IPS-20b (cell line): ENCODE results near the gene IER3.
"Not testable (repeated sequence)": the region's sequence is repeated elsewhere in the genome, so short reads cannot be mapped to it uniquely, and the experiment has no call there.

Source experiments
- H3K27ac ChIP-seq: one replicate; pipeline ENCODE4 v1.5.1; 2013; ENCODE audit warnings: low read length
- H3K27me3 ChIP-seq: 2 replicates; pipeline ENCODE4 v1.6.1; 2013; ENCODE audit warnings: mild to moderate bottlenecking, low read length, inconsistent platforms; ENCODE audit not compliant: insufficient read depth
- H3K36me3 ChIP-seq: 2 replicates; pipeline ENCODE4 v1.6.1; 2013; ENCODE audit warnings: low read depth, mild to moderate bottlenecking, inconsistent platforms, low read length, moderate library complexity; ENCODE audit not compliant: insufficient read depth
- H3K4me1 ChIP-seq: 2 replicates; pipeline ENCODE4 v1.6.1; 2013; ENCODE audit warnings: mild to moderate bottlenecking, control low read depth, inconsistent platforms, low read length, moderate library complexity; ENCODE audit not compliant: insufficient read depth
- H3K4me3 ChIP-seq: 2 replicates; pipeline ENCODE4 v1.5.1; 2013; ENCODE audit warnings: mild to moderate bottlenecking, low read length, inconsistent platforms
- H3K9ac ChIP-seq: 2 replicates; pipeline ENCODE4 v1.6.1; 2013; ENCODE audit warnings: low read depth, mild to moderate bottlenecking, inconsistent platforms, low read length, moderate library complexity
- H3K9me3 ChIP-seq: 2 replicates; pipeline ENCODE4 v1.6.1; 2013; ENCODE audit warnings: mild to moderate bottlenecking, low read depth, low read length, inconsistent platforms; ENCODE audit not compliant: insufficient read depth

The IER3 gene

GRCh38 chr6:30767158-30767943, 23.0 kb upstream of the IER3 start:
- Histone ChIP-seq H3K4me1 (peaks cover 45% of the 10 kb centered on the region), H3K27me3 (no peaks in the 10 kb centered on the region), H3K9ac (no peak overlapping the region; the same call in 1 of the 2 replicates), H3K9me3 (no peaks in the 10 kb centered on the region), H3K36me3 (no peaks in the 10 kb centered on the region), H3K27ac (no peak overlapping the region), H3K4me3 (no peak overlapping the region)

- H3K9ac ChIP-seq = peak overlapping the region; percentile 1; the same call in 1 of the 2 replicates
- no peaks in the 10 kb centered on the region for H3K36me3 ChIP-seq
- no peaks in the 10 kb centered on the region for H3K9me3 ChIP-seq
- no peak overlapping the region for H3K4me3 ChIP-seq
- no peaks in the 10 kb centered on the region for H3K27me3 ChIP-seq
- H3K4me1 ChIP-seq = peaks cover 48% of the 10 kb centered on the region
- peak overlapping the region; percentile 18 for H3K27ac ChIP-seq
Measured at GRCh38 chr6:30766461-30767157, 22.3 kb upstream of the IER3 start.

GRCh38 chr6:30765495-30765894, 21.1 kb upstream of the IER3 start:
- not testable (repeated sequence) for H3K36me3 ChIP-seq, H3K9me3 ChIP-seq, H3K27ac ChIP-seq, H3K27me3 ChIP-seq
- peaks cover 51% of the 10 kb centered on the region for H3K4me1 ChIP-seq
- H3K4me3 ChIP-seq = peak overlapping the region; percentile 21; the same call in 1 of the 2 replicates
- peak overlapping the region; percentile 30; the same call in 1 of the 2 replicates for H3K9ac ChIP-seq

GRCh38 chr6:30764490-30765043, 20.2 kb upstream of the IER3 start:
- Histone ChIP-seq H3K27ac (peak overlapping the region; percentile 4), H3K9ac (peak overlapping the region; percentile 60; the same call in 1 of the 2 replicates), H3K4me1 (peaks cover 44% of the 10 kb centered on the region), H3K4me3 (peak overlapping the region; percentile 27; the same call in 1 of the 2 replicates)
- not testable (repeated sequence) for H3K9me3 ChIP-seq, H3K27me3 ChIP-seq, H3K36me3 ChIP-seq

- Histone ChIP-seq H3K27me3 (no peaks in the 10 kb centered on the region), H3K36me3 (no peaks in the 10 kb centered on the region), H3K9me3 (no peaks in the 10 kb centered on the region), H3K4me1 (peaks cover 42% of the 10 kb centered on the region), H3K9ac (peak overlapping the region; percentile 60; the same call in 1 of the 2 replicates), H3K27ac (peak overlapping the region; percentile 67), H3K4me3 (peak overlapping the region; percentile 27; the same call in 1 of the 2 replicates)
Measured at GRCh38 chr6:30763618-30764489, 19.5 kb upstream of the IER3 start.

- Histone ChIP-seq H3K27ac (peak overlapping the region; percentile 67), H3K9me3 (no peaks in the 10 kb centered on the region), H3K36me3 (no peaks in the 10 kb centered on the region), H3K9ac (peak overlapping the region; percentile 60; the same call in 1 of the 2 replicates), H3K27me3 (no peaks in the 10 kb centered on the region), H3K4me1 (peaks cover 41% of the 10 kb centered on the region), H3K4me3 (no peak overlapping the region)
Measured at GRCh38 chr6:30763155-30763617, 18.8 kb upstream of the IER3 start.

GRCh38 chr6:30761791-30762429, 17.6 kb upstream of the IER3 start:
- Histone ChIP-seq H3K4me1 (peaks cover 41% of the 10 kb centered on the region), H3K27ac (no peak overlapping the region), H3K9ac (0 out of 2 replicates have a peak overlapping the region, but pooled peaks have one; percentile 4), H3K4me3 (no peak overlapping the region), H3K36me3 (no peaks in the 10 kb centered on the region), H3K27me3 (no peaks in the 10 kb centered on the region), H3K9me3 (no peaks in the 10 kb centered on the region)

GRCh38 chr6:30760549-30760948, 16.2 kb upstream of the IER3 start:
- H3K27ac ChIP-seq = no peak overlapping the region

GRCh38 chr6:30759575-30760239, 15.4 kb upstream of the IER3 start:
- Histone ChIP-seq H3K27me3 (no peaks in the 10 kb centered on the region), H3K4me1 (peaks cover 27% of the 10 kb centered on the region), H3K27ac (no peak overlapping the region), H3K36me3 (no peaks in the 10 kb centered on the region), H3K9ac (no peak overlapping the region), H3K9me3 (no peaks in the 10 kb centered on the region), H3K4me3 (no peak overlapping the region)

More at GRCh38 chr6:30760549-30760948, 16.2 kb upstream of the IER3 start:
- Histone ChIP-seq H3K36me3 (no peaks in the 10 kb centered on the region), H3K9ac (no peak overlapping the region), H3K4me1 (peaks cover 32% of the 10 kb centered on the region), H3K27me3 (no peaks in the 10 kb centered on the region), H3K4me3 (no peak overlapping the region), H3K9me3 (no peaks in the 10 kb centered on the region)

- no peak overlapping the region for H3K9ac ChIP-seq
- H3K27ac ChIP-seq = no peak overlapping the region
- H3K4me3 ChIP-seq = no peak overlapping the region
- no peaks in the 10 kb centered on the region for H3K27me3 ChIP-seq
- peaks cover 14% of the 10 kb centered on the region; the same call in 1 of the 2 replicates for H3K4me1 ChIP-seq
- no peaks in the 10 kb centered on the region for H3K36me3 ChIP-seq
- no peaks in the 10 kb centered on the region for H3K9me3 ChIP-seq
Measured at GRCh38 chr6:30757261-30757904, 13.0 kb upstream of the IER3 start.
